Mesothelial cell of epicardium (in vitro differentiated cells): ENCODE measurements around the gene JARID2. TPM values are rescaled to one million over a fixed set of nuclear protein-coding genes. Genes with fewer than 3 reads are reported as not detected.
"Not testable (repeated sequence)": the region's sequence is repeated elsewhere in the genome, so short reads cannot be mapped to it uniquely, and the experiment has no call there.

Experiments
- DNase-seq, 2 experiments: peaks; one replicate each; pipeline ENCODE4 v3.0.0; 2021; ENCODE audit warnings: low spot score in 2 of 2; ENCODE audit not compliant: unreplicated experiment in 2 of 2
- H3K27ac Mint-ChIP-seq: 2 replicates; pipeline ENCODE4 v1.8.0; 2021; ENCODE audit warnings: mixed read lengths
- H3K27me3 Mint-ChIP-seq: 2 replicates; pipeline ENCODE4 v1.8.0; 2021; ENCODE audit warnings: low read depth, mixed read lengths
- H3K36me3 Mint-ChIP-seq: 2 replicates; pipeline ENCODE4 v1.8.0; 2021; ENCODE audit warnings: mixed read lengths
- H3K4me1 Mint-ChIP-seq: 2 replicates; pipeline ENCODE4 v1.8.0; 2021; ENCODE audit warnings: mixed read lengths
- H3K4me3 Mint-ChIP-seq: 2 replicates; pipeline ENCODE4 v1.8.0; 2021; ENCODE audit warnings: mild to moderate bottlenecking, moderate library complexity, mixed read lengths
- H3K9me3 Mint-ChIP-seq: 2 replicates; pipeline ENCODE4 v1.8.0; 2021; ENCODE audit warnings: mixed read lengths
- total RNA-seq: library from RNA; stranded (reverse); gene quantifications from 3 replicates; pipeline ENCODE4 v1.2.1, GENCODE V29; 2021
- TF ChIP-seq, protein P1 (sequence below): fragments of 200-600 bp; sonication (generic); IDR thresholded peaks from one replicate; pipeline ENCODE4 v1.5.0; 2021; ENCODE audit warnings: antibody characterized with exemption; ENCODE audit not compliant: unreplicated experiment

The JARID2 gene
- total RNA-seq, 1 donor from 2014 or later: 35.3 TPM

- no peak overlapping the region for H3K27ac Mint-ChIP-seq
- H3K4me1 Mint-ChIP-seq: peaks cover 43% of the 10 kb centered on the region
- H3K9me3 Mint-ChIP-seq: peaks cover 2% of the 10 kb centered on the region
- TF ChIP-seq, protein P1, sequence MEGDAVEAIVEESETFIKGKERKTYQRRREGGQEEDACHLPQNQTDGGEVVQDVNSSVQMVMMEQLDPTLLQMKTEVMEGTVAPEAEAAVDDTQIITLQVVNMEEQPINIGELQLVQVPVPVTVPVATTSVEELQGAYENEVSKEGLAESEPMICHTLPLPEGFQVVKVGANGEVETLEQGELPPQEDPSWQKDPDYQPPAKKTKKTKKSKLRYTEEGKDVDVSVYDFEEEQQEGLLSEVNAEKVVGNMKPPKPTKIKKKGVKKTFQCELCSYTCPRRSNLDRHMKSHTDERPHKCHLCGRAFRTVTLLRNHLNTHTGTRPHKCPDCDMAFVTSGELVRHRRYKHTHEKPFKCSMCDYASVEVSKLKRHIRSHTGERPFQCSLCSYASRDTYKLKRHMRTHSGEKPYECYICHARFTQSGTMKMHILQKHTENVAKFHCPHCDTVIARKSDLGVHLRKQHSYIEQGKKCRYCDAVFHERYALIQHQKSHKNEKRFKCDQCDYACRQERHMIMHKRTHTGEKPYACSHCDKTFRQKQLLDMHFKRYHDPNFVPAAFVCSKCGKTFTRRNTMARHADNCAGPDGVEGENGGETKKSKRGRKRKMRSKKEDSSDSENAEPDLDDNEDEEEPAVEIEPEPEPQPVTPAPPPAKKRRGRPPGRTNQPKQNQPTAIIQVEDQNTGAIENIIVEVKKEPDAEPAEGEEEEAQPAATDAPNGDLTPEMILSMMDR: no peak
- H3K4me3 Mint-ChIP-seq: no peak overlapping the region
- H3K36me3 Mint-ChIP-seq: peaks cover 12% of the 10 kb centered on the region
- no peaks in the 10 kb centered on the region for H3K27me3 Mint-ChIP-seq
- no peak for DNase-seq
Observed at GRCh38 chr6:15411766-15412165, 165.9 kb downstream of the JARID2 start.

- Mint-ChIP-seq H3K27ac (peak overlapping the region; percentile 70), H3K4me1 (peaks cover 40% of the 10 kb centered on the region), H3K9me3 (peaks cover 10% of the 10 kb centered on the region), H3K27me3 (no peaks in the 10 kb centered on the region), H3K4me3 (no peak overlapping the region), H3K36me3 (peaks cover 20% of the 10 kb centered on the region)
- no peak for DNase-seq
- TF ChIP-seq, protein P1: no peak
Observed at GRCh38 chr6:15412767-15413166, 166.9 kb downstream of the JARID2 start.

- Mint-ChIP-seq H3K4me1 (peaks cover 35% of the 10 kb centered on the region), H3K27me3 (no peaks in the 10 kb centered on the region), H3K9me3 (peaks cover 17% of the 10 kb centered on the region), H3K4me3 (no peak overlapping the region), H3K36me3 (peaks cover 29% of the 10 kb centered on the region), H3K27ac (peak overlapping the region; percentile 70)
- no peak for DNase-seq
- TF ChIP-seq, protein P1: no peak
Observed at GRCh38 chr6:15413466-15414234, 167.8 kb downstream of the JARID2 start.

DNA sequence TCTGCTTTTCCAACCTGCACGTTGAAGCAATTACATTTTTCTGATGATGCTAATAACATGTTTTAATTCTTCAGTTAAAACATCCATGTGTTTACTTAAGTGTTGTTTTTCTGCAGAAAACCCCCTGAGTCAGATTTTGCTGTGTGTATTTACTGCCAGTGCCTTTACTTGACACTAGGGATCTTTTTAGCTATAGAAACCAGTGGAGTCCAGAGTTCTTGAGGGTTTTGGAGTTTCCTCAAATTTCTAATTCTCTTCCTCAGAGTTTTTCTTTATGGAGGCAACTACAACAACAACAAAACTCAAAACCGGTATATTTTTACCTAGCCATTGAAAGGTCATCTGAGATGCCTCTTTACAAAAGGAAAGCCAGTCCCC is 168.4 kb downstream of the JARID2 start:
- Mint-ChIP-seq H3K4me3 (no peak overlapping the region), H3K27me3 (no peaks in the 10 kb centered on the region), H3K27ac (no peak overlapping the region), H3K9me3 (peaks cover 20% of the 10 kb centered on the region), H3K36me3 (peaks cover 32% of the 10 kb centered on the region), H3K4me1 (peaks cover 29% of the 10 kb centered on the region)
- no peak for DNase-seq
- TF ChIP-seq, protein P1: no peak

- H3K4me3 Mint-ChIP-seq, H3K27ac Mint-ChIP-seq, DNase-seq, H3K27me3 Mint-ChIP-seq: not testable (repeated sequence)
- Mint-ChIP-seq H3K9me3 (peaks cover 29% of the 10 kb centered on the region), H3K36me3 (peaks cover 43% of the 10 kb centered on the region), H3K4me1 (peaks cover 19% of the 10 kb centered on the region)
Observed at GRCh38 chr6:15415622-15416021, 169.8 kb downstream of the JARID2 start.

DNA sequence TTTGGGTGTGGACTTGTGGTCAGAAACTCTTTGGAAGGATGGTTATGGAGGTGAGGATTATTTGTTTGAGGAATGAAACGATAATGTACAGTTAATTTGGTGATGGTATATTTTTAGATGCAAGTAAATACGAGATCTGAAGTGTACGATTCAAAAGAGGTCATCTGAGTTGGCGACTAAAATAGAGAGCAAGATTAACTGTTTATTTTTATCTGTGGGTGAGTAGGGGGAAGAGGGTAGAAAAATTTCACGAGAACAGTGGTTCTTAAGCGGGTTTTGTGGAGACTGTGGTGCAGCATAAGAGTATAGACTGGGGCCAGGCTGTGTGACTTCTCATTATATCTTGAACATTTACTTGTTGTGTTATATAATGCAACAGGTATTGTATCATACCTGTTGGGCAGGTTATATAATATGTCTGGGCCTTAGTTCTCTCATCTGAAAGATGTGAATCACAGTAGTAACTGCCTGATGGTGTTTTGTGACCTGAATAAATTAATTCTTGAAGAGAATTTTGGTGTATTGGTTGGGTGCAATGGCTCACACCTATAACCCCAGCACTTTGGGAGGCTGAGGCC is 171.2 kb downstream of the JARID2 start:
- no peak overlapping the region for H3K4me3 Mint-ChIP-seq
- no peak for DNase-seq
- TF ChIP-seq, protein P1: no peak
- H3K27me3 Mint-ChIP-seq: no peaks in the 10 kb centered on the region
- peaks cover 19% of the 10 kb centered on the region for H3K4me1 Mint-ChIP-seq
- no peak overlapping the region for H3K27ac Mint-ChIP-seq
- H3K9me3 Mint-ChIP-seq: peaks cover 35% of the 10 kb centered on the region
- peaks cover 48% of the 10 kb centered on the region for H3K36me3 Mint-ChIP-seq
